ENCODE results near the gene RAMP3.

DNA sequence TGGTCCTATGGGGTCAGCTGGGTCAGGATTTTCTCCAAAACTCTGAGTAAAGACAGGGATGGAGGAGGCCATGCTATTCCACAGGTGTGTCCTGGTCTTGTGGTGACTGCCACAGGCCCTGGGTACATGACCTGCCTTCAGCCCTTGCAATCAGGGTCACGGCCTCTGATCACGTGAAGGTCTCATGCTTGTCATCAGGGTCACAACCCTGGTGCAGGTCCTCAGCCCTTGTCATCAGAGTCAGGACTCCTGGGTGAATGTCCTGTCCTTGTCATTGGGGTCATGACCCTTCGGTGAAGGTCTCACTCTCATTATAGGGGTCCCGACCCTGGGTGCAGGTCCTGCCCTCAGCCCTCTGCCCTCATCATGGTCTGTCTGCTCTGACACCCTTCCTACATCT, 24.2 kb upstream of the RAMP3 start:
- TF ChIP-seq TEAD4 (IDR thresholded peaks at IDR 0.05) = no peak
- TF ChIP-seq YY1 (IDR thresholded peaks at IDR 0.05; ENCODE audit: low read depth) = no peak
- TF ChIP-seq ZBTB7A (IDR thresholded peaks at IDR 0.05; ENCODE audit: low read depth) = no peak
